Activated CD8-positive, alpha-beta memory T cell treated with anti-CD3 and anti-CD28 coated beads for 1 hour (primary cell): ENCODE data around the gene MAN1C1.

Source experiments
- DNase-seq, 2 donors: peaks; one replicate each; pipeline ENCODE4 v3.0.0-alpha.2; 2020; ENCODE audit warnings: low read depth in 1 of 2; ENCODE audit errors: extremely low read depth in 1 of 2

MAN1C1 gene

GRCh38 chr1:25829046-25829445 lies 212.5 kb downstream of the MAN1C1 start:
- no peak for DNase-seq

- no peak for DNase-seq
These were observed 215.1 kb downstream of the MAN1C1 start for GRCh38 chr1:25831569-25832196.

DNA sequence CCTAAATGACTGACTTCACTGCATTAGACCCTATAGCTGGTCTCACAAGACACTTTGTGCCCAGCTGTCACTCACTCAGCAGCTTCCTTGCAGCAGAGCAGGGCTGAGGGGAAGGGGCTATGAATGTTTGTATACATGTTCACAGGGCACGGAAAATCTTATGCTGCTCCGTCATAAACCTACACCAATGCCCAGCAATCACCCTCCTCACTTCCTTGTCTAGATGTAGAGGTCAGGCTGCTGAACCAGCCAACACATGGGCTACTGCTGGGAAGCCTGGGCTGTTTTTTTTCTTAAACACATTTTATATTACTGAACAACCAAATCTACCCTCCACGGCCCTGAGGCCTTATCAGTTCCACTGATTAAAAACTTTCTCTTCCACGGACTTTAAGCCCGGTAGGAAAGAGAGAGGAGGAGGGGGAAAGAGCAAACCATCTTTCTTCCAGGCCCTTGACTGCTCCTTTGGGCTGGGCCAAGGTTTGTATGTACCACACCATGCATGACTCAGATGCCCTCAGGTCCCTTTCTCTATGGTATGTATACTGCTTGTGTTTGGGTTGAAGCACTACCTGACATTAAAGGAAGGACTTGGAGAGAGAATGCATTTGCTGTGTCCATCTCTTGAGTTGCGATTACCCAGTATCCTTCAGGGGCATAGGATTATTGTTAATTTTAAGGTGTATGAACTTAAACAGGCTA lies 215.9 kb downstream of the MAN1C1 start:
- DNase-seq = no peak

- no peak for DNase-seq
These were observed 216.6 kb downstream of the MAN1C1 start for GRCh38 chr1:25833158-25833557.
